Left ventricle myocardium inferior (tissue), 1 donor: ENCODE results near the gene HIPK3. TPM values are rescaled to one million over a fixed set of nuclear protein-coding genes. Genes with fewer than 3 reads are reported as not detected.

Source experiments
- DNase-seq: peaks from one replicate; pipeline ENCODE4 v3.0.0-alpha.2; 2020
- H3K27ac ChIP-seq: fragments of 200-600 bp; replicated peaks from 2 replicates; pipeline ENCODE4 v1.8.0; 2021
- H3K27me3 ChIP-seq: fragments of 200-600 bp; 2 replicates; pipeline ENCODE4 v1.8.0; 2021; ENCODE audit warnings: low read depth
- H3K36me3 ChIP-seq: fragments of 200-600 bp; 2 replicates; pipeline ENCODE4 v1.8.0; 2021
- H3K4me1 ChIP-seq: fragments of 200-600 bp; 2 replicates; pipeline ENCODE4 v1.8.0; 2021
- H3K4me3 ChIP-seq: fragments of 200-600 bp; 2 replicates; pipeline ENCODE4 v1.8.0; 2021; ENCODE audit warnings: mild to moderate bottlenecking, moderate library complexity
- H3K9me3 ChIP-seq: fragments of 200-600 bp; replicated peaks from 2 replicates; pipeline ENCODE4 v1.8.0; 2021
- intact Hi-C: fragments of 100-400 bp; cut with micrococcal nuclease; formaldehyde crosslinking; loops from one replicate; pipeline ENCODE4 v1.11.0; 2022
- total RNA-seq: library from RNA; stranded (reverse); fragmentation: NEBNext Ultra II Directional; extraction: Animal tissue kit (Norgen Biotek cat#: 25700); gene quantifications from one replicate; pipeline ENCODE4 v1.2.1, GENCODE V29; 2021
- TF ChIP-seq, protein P1 (sequence below): fragments of 200-600 bp; IDR thresholded peaks from 2 replicates; pipeline ENCODE4 v1.8.0; 2021; ENCODE audit warnings: antibody characterized with exemption, mild to moderate bottlenecking, borderline replicate concordance
- donor health status: DM: no; HTN: yes; CAD: no; lungs with severe emphysema.

HIPK3 gene
- total RNA-seq, 1 donor from 2014 or later = 247 TPM

DNA sequence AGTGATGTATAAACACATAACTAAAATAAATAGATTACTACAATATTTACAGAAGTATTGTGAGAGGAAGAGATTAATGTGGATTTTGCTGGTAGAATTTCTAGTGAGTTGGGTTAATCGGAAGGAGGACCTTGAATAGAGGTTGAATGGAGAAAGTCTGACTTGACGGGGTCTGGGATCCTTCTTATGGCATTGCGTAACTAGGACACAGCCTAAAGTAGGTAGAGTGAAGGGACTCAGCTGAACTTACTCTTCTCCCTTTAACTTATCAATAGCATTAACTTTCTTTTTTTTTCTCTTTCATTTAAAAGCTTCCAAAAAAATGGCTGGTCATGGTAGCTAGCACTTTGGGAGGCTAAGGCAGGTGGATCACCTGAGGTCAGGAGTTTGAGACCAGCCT lies 139.2 kb downstream of the HIPK3 start:
- Histone ChIP-seq H3K9me3 (no peaks in the 10 kb centered on the region), H3K27ac (no peak overlapping the region), H3K36me3 (no peaks in the 10 kb centered on the region), H3K4me3 (no peak overlapping the region), H3K27me3 (peaks cover 43% of the 10 kb centered on the region), H3K4me1 (no peaks in the 10 kb centered on the region)
- intact Hi-C loops = no loop called here
- no peak for DNase-seq
- TF ChIP-seq, protein P1, sequence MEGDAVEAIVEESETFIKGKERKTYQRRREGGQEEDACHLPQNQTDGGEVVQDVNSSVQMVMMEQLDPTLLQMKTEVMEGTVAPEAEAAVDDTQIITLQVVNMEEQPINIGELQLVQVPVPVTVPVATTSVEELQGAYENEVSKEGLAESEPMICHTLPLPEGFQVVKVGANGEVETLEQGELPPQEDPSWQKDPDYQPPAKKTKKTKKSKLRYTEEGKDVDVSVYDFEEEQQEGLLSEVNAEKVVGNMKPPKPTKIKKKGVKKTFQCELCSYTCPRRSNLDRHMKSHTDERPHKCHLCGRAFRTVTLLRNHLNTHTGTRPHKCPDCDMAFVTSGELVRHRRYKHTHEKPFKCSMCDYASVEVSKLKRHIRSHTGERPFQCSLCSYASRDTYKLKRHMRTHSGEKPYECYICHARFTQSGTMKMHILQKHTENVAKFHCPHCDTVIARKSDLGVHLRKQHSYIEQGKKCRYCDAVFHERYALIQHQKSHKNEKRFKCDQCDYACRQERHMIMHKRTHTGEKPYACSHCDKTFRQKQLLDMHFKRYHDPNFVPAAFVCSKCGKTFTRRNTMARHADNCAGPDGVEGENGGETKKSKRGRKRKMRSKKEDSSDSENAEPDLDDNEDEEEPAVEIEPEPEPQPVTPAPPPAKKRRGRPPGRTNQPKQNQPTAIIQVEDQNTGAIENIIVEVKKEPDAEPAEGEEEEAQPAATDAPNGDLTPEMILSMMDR = no peak

DNA sequence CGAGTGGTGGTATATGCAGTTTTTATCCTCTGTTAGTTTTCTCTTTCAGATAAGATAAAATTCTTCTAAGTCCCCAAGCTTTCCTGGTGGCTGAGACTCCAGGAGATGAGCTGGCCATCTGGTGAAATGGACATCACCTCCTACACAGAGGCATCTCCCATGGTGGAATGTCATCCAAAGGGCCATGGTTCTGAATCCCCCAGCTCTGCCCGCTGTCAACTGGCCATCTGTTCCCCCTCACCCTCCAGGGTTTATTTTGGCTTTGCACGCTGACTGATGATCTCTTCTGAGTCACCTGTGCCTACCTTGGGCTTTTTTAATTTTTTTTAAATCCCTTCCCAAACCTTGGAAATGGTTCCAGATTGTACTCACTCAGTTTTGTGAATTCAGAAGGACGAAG lies 142.2 kb downstream of the HIPK3 start:
- Histone ChIP-seq H3K4me1 (no peaks in the 10 kb centered on the region), H3K27ac (no peak overlapping the region), H3K4me3 (no peak overlapping the region), H3K36me3 (no peaks in the 10 kb centered on the region), H3K9me3 (no peaks in the 10 kb centered on the region), H3K27me3 (peaks cover 36% of the 10 kb centered on the region)
- intact Hi-C loops = no loop called here
- DNase-seq = no peak
- TF ChIP-seq, protein P1 = no peak

DNA sequence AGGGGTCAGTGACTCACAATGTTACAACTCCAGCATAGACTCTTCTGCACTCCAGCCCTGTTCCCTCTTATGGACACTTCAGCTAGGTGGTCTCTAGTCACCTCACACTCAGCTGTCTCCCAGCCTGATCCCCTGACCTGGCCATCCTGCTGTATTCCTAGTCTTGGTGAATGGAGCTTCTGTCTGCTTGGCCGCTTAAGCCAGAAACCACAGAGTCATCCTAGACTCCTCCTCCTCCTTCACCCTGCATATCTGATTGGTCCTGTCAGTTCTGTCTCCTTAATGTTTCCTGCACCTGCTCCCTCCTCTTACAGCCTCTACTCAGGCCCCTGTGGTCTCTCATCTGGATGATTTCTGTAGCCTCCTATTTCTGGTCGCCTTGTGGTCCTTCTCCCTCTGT lies 144.9 kb downstream of the HIPK3 start:
- intact Hi-C loops = no loop called here
- H3K4me3 ChIP-seq = no peak overlapping the region

DNA sequence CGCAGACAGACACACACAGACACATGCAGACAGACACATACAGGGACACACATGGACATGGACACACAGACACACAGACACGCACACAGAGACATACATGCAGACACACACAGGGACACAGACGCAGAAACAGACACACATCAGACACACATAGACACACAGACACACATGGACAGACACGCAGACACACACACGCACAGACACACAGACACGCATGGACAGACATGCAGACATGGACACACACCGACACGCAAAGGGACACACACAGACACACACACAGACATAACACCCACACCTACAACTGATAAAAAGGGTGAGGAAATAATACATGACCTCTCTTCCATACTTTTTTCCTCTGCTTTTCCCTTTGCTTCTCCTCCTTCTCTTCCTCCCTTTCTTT lies 146.2 kb downstream of the HIPK3 start:
- intact Hi-C loops = no loop called here
- DNase-seq = no peak
- H3K27me3 ChIP-seq = peaks cover 24% of the 10 kb centered on the region

More for the DNA sequence above, 144.9 kb downstream of the HIPK3 start:
- TF ChIP-seq, protein P1 = no peak
- no peaks in the 10 kb centered on the region for H3K4me1 ChIP-seq
- no peaks in the 10 kb centered on the region for H3K9me3 ChIP-seq
- no peaks in the 10 kb centered on the region for H3K36me3 ChIP-seq
- H3K27ac ChIP-seq = no peak overlapping the region
- H3K27me3 ChIP-seq = peaks cover 25% of the 10 kb centered on the region
- DNase-seq = no peak

DNA sequence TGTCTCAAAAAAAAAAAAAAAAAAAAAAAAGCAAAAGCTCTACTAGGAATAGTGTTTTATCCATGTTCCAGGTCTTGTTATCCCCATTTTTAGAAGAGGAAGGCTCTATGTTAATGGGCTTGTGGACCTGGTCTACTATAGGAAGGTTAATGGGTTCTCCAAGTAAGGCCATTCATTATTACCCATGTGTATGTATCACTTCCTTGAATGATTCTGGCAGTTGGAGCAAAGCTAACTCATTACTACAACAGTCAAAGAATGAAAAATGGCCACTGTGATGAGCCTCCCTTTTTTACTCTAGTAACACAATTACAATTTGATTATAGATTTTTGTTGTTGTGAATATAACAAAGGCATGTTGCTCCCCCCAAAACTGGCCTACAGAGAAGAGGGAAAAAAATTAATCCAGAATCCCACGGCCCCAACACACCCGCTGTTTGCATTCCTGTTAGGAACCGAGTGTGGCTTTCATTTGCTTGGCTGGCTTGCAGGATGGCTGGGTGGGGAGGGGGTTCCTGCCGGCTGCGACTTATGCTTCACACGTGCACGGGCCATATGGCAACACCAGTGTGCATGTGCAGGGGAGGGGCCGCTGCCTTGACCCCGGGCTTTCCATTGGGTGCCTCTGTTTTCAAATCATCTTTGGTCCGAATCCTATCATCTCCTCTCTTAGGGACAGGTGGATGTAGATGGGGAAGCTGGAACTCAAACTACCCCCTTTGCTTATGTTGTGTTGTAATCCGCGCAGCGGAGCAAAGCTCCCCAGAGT lies 148.8 kb downstream of the HIPK3 start:
- Histone ChIP-seq H3K4me3 (no peak overlapping the region), H3K9me3 (no peaks in the 10 kb centered on the region), H3K4me1 (no peaks in the 10 kb centered on the region), H3K27me3 (peaks cover 20% of the 10 kb centered on the region), H3K36me3 (no peaks in the 10 kb centered on the region), H3K27ac (no peak overlapping the region)
- DNase-seq = no peak
- TF ChIP-seq, protein P1 = no peak
- intact Hi-C loops = no loop called here

More for the DNA sequence above, 146.2 kb downstream of the HIPK3 start:
- H3K4me1 ChIP-seq = no peaks in the 10 kb centered on the region
- TF ChIP-seq, protein P1 = no peak
- no peak overlapping the region for H3K27ac ChIP-seq
- H3K36me3 ChIP-seq = no peaks in the 10 kb centered on the region
- H3K4me3 ChIP-seq = no peak overlapping the region
- no peaks in the 10 kb centered on the region for H3K9me3 ChIP-seq

Other genes starting within 250 kb of the HIPK3 start
- 0.55 TPM for gene DEPDC7, start 241.5 kb upstream of the HIPK3 start, total RNA-seq
- 4.7 TPM for gene TCP11L1, start 217.8 kb upstream of the HIPK3 start, total RNA-seq
- 11.1 TPM for gene CSTF3, start 95.9 kb upstream of the HIPK3 start, total RNA-seq
- 0.14 TPM for gene KIAA1549L, start 118.7 kb downstream of the HIPK3 start, total RNA-seq